Fibroblast of skin of scalp (primary cell): ENCODE results near the gene MAT2B.

Experiments
- DNase-seq: peaks from one replicate; pipeline ENCODE4 v3.0.0-alpha.2; 2013

The MAT2B gene

GRCh38 chr5:163552536-163552935 lies 47.1 kb downstream of the MAT2B start:
- DNase-seq: no peak

DNA sequence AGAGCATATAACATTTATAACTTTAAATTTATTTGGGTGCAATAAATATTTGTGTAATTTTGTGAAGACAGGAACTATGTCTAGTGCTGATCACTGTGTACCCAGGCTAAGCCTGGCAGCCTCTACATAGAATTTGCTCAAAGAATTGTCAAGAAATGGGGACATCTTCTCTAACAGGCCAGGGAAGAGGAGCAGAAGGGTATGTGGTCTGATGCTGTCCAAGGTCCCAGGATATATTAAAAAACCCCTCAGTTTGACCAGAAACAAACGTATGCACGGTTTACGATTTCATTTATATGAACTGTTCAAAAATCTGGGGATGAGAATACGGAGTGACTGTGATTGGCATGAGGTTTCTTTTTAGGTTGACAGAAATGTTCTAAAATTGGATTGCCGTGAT lies 55.9 kb downstream of the MAT2B start:
- DNase-seq: no peak

DNA sequence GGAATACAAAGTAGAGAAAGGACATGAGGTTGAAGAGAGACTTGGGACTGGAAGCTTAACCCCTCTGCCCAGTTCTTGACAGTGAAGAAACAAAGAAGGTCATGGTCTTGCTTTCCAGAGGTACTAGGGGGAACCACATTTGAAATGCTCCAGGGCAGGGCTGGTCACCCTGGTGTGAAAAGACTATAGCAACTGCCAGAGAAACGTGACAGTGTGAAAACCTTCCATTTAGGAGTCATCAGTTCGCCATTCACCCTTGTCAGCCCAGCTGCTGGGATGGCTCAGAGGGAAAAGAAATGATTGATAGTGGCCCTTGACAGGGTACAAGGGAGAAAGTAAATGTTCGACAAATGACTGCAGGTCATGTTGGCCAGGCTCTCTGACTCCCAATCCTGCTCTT lies 56.7 kb downstream of the MAT2B start:
- no peak for DNase-seq

- DNase-seq: no peak
These were observed 57.7 kb downstream of the MAT2B start for GRCh38 chr5:163563112-163563511.

- DNase-seq: no peak
These were observed 58.5 kb downstream of the MAT2B start for GRCh38 chr5:163563880-163564279.

- DNase-seq: peak; percentile 65
These were observed 59.0 kb downstream of the MAT2B start for GRCh38 chr5:163564321-163564938.

DNA sequence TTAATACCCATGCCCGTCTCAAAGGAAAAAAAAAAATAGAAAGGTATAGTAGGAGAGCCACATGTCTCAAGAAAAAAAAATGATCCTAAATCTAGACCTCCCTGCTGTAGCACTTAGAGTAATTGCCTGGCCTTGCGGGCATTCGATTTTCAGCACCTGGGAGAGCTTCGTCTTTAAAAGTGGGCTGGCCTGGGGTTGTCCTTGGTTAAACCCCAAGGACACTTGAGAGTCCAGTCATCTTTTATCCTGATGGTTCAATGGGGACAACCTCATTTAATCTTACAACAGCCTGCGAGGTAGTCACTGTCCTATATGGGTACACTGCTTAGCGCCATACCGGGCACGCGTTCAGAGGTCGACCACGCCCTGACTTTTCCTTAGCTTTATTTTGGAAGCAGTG lies 60.1 kb downstream of the MAT2B start:
- peak; percentile 15 for DNase-seq

DNA sequence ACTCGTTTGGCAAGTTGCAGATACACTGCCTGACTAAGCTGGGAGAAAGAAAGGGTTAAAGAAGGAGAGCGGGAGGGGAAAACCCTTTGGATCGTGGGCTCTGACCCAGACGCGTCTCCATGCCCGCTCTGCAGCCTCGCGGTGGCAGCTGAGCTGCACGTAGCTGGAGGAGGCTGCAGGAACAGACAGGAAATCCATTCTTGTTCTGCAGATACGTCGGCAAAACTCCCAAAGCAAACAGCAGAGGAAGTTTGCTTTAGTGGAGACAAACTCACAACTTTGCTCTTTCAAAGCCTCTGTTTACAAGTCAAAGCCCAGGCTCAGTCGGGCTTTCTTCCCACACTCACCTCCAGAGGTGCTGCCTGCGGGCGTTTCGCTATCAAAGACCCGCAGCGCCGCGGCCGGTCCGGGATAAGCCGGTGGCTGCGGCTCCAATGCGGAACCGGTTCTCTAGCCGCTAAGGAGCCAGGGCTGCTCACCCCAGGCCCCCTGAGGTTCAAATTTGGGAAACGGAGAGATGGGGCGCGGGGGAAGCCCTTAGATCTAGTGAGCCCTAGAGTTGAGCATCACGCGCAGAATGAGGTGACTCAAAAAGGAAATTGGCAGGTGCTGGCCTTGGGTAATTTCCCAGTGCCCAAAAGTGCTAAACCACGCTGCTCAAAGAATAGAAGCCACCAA lies 60.7 kb downstream of the MAT2B start:
- DNase-seq: peak; percentile 25

DNA sequence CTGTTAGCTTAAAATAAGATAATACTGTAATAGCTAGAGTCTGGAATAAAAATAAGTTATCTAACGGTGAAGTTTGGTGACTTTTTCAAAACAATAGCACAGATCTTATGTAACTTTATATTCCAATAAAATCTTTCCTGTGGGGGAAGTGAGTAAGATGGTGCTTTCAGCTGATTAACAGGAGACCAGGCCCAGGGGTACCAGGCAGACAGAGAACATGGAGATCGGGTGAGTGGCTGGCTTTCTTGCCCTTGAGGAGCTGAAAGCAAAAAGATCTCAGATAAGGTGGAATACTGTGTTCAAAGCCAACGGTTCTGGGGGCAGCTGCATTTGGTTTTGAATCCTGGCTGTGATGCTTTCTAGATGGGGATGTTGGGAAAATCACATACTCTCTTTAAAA lies 61.3 kb downstream of the MAT2B start:
- no peak for DNase-seq

- DNase-seq: peak; percentile 70
These were observed 62.4 kb downstream of the MAT2B start for GRCh38 chr5:163567811-163568210.
